Transverse colon (tissue), 4 donors: Measurements from ENCODE around the gene DNAAF5. TPM values are rescaled to one million over a fixed set of nuclear protein-coding genes. Genes with fewer than 3 reads are reported as not detected.

ENCODE experiments used
- DNase-seq: peaks from one replicate; pipeline ENCODE4 v3.0.0-alpha.2; 2019
- H3K27ac ChIP-seq, 4 donors: fragments of 200-600 bp; sonication (generic); 2 replicates each; pipeline ENCODE4 v1.5.1; 2016 to 2018; ENCODE audit warnings: inconsistent platforms in 4 of 4
- H3K27me3 ChIP-seq: fragments of 200-600 bp; sonication (generic); 2 replicates; pipeline ENCODE4 v1.5.1; 2017; ENCODE audit warnings: inconsistent platforms
- H3K36me3 ChIP-seq, 4 donors: fragments of 200-600 bp; sonication (generic); 2 replicates each; pipeline ENCODE4 v1.5.1; 2017 to 2019; ENCODE audit warnings: inconsistent platforms in 4 of 4
- H3K4me1 ChIP-seq, 4 donors: fragments of 200-600 bp; sonication (generic); 2 replicates each; pipeline ENCODE4 v1.5.1; 2017 to 2020; ENCODE audit warnings: inconsistent platforms in 4 of 4
- H3K4me3 ChIP-seq, 4 donors: fragments of 200-600 bp; sonication (generic); 1 replicate in 1 of 4; 2 replicates in 3 of 4; pipeline versions ENCODE4 v1.5.1 to v1.6.1; 2017 to 2019; ENCODE audit warnings: inconsistent platforms in 4 of 4
- H3K9me3 ChIP-seq, 2 donors: fragments of 200-600 bp; sonication (generic); 2 replicates each; pipeline ENCODE4 v1.5.1; 2017 to 2019; ENCODE audit warnings: inconsistent platforms in 2 of 2
- CTCF ChIP-seq, 5 experiments: fragments of 200-600 bp in 3 of 5; fragments of 450-650 bp in 2 of 5; sonication (generic) in 3 of 5; IDR thresholded peaks; 1 replicate in 2 of 5; 2 replicates in 3 of 5; pipeline ENCODE4 v1.5.1; 2016 to 2017; ENCODE audit warnings: antibody characterized with exemption in 5 of 5, inconsistent platforms in 3 of 5, mild to moderate bottlenecking in 2 of 5, moderate library complexity in 1 of 5
- EP300 ChIP-seq: sonication (generic); formaldehyde crosslinking; IDR thresholded peaks from one replicate; pipeline ENCODE4 v1.6.1; 2017; ENCODE audit warnings: antibody characterized with exemption, low read depth
- POLR2A ChIP-seq: fragments of 450-650 bp; IDR thresholded peaks from one replicate; pipeline ENCODE4 v1.6.1; 2016; ENCODE audit warnings: antibody characterized with exemption, mild to moderate bottlenecking, moderate library complexity
- POLR2AphosphoS5 ChIP-seq, 3 donors: sonication (generic); formaldehyde crosslinking; IDR thresholded peaks; one replicate each; pipeline ENCODE4 v1.6.1; 2016; ENCODE audit warnings: antibody characterized with exemption in 3 of 3
- WGBS, 2 donors: methylation state at CpG; one replicate each; pipeline ENCODE4 v1.1.5; 2018; ENCODE audit warnings: low coverage in 1 of 2; 5-methylcytosine and 5-hydroxymethylcytosine counted together
- in situ Hi-C, 4 donors: fragments of 200-750 bp; cut with MboI; loops; one replicate each; pipeline versions ENCODE4 v1.15.0 to v1.15.1; 2017; ENCODE audit warnings: low sequenced_read_pairs in 3 of 4, low pct_ligation_motif_present in 1 of 4, low pct_unique_long_range_greater_than_20kb in 1 of 4
- intact Hi-C: fragments of 100-400 bp; cut with DNase I; formaldehyde crosslinking; loops from one replicate; pipeline ENCODE4 v1.15.1; 2023; ENCODE audit warnings: low total_unique reads
- total RNA-seq, 4 donors: library from RNA; depleted of rRNA; stranded (reverse); fragments of >200 nt; gene quantifications; one replicate each; pipeline ENCODE4 v1.1.0, GENCODE V29; 2016

The DNAAF5 gene
- total RNA-seq, 4 donors from 2014 or later, result 20.5 to 97.3 (median 34.6) TPM

GRCh38 chr7:772392-772791 is 45.9 kb downstream of the DNAAF5 start:
- 94% methylated on average over 12 of the region's 13 CpGs; no CpG with 5 or more reads in 1 of the 2 donors for WGBS, 2 donors
- Histone ChIP-seq H3K27me3 (no peaks in the 10 kb centered on the region), H3K4me1 (peaks cover 15 to 22% (median 18%) of the 10 kb centered on the region in 4 donors), H3K9me3 (no peaks in the 10 kb centered on the region), H3K36me3 (peaks cover 0 to 10% (median 0%) of the 10 kb centered on the region in 4 donors), H3K27ac (peak overlapping the region in 2 of 4 donors; percentile 73 to 89), H3K4me3 (no peak overlapping the region)
- in situ Hi-C loops (loop anchor here in 1 of 4 donors (10.0 kb wide), 1 partner anchor 448 kb away; no protein-coding TSS in a partner anchor), intact Hi-C loops (loop anchor here (2.0 to 10.0 kb wide), 2 partner anchors 258 to 452 kb away; partner anchors contain the start of gene PDGFA)
- no peak for TF ChIP-seq CTCF (IDR thresholded peaks at IDR 0.05)
- TF ChIP-seq POLR2AphosphoS5 (IDR thresholded peaks at IDR 0.05), result no peak
- TF ChIP-seq EP300, result no peak
- no peak for TF ChIP-seq POLR2A
- no peak for DNase-seq

- intact Hi-C loops, result loop anchor here (2.0 to 10.0 kb wide), 2 partner anchors 258 to 452 kb away; partner anchors contain the start of gene PDGFA
- DNase-seq, result no peak
- Histone ChIP-seq H3K36me3 (peaks cover 0 to 10% (median 0%) of the 10 kb centered on the region in 4 donors), H3K4me3 (no peak overlapping the region), H3K27me3 (no peaks in the 10 kb centered on the region), H3K4me1 (peaks cover 15 to 22% (median 18%) of the 10 kb centered on the region in 4 donors), H3K27ac (peak overlapping the region in 1 of 4 donors; percentile 89), H3K9me3 (no peaks in the 10 kb centered on the region)
- TF ChIP-seq POLR2AphosphoS5 (IDR thresholded peaks at IDR 0.05) (no peak), CTCF (IDR thresholded peaks at IDR 0.05) (no peak), POLR2A (no peak), EP300 (no peak)
- in situ Hi-C loops, result loop anchor here in 1 of 4 donors (10.0 kb wide), 1 partner anchor 448 kb away; no protein-coding TSS in a partner anchor
- WGBS, 2 donors, result 94 to 95% methylated on average over 9 to 32 of the region's 32 CpGs
Observed at GRCh38 chr7:772861-773621, 46.5 kb downstream of the DNAAF5 start.

DNA sequence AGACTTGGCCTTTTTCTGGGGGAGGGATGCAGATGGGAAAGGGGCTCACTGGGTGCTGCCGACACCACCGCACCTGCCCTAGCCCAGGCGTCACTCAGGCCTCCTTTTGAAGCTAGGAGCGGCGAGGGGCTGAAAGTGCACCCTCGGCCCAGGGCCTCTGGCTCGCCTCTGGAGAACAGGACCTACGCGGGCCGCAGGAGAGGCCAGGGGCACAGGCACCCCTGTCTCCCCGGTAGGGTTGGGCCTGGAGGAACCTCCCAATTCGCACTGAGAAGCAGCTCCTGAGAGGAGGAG is 47.1 kb downstream of the DNAAF5 start:
- TF ChIP-seq CTCF (IDR thresholded peaks at IDR 0.05) (no peak), EP300 (no peak), POLR2A (no peak), POLR2AphosphoS5 (IDR thresholded peaks at IDR 0.05) (no peak)
- Histone ChIP-seq H3K36me3 (peaks cover 0 to 10% (median 0%) of the 10 kb centered on the region in 4 donors), H3K27ac (no peak overlapping the region), H3K27me3 (no peaks in the 10 kb centered on the region), H3K9me3 (no peaks in the 10 kb centered on the region), H3K4me1 (peaks cover 15 to 22% (median 18%) of the 10 kb centered on the region in 4 donors), H3K4me3 (no peak overlapping the region)
- no peak for DNase-seq
- WGBS, 2 donors, result 96% methylated on average over 12 of the region's 12 CpGs; no CpG with 5 or more reads in 1 of the 2 donors
- intact Hi-C loops, result loop anchor here (2.0 to 10.0 kb wide), 2 partner anchors 259 to 453 kb away; partner anchors contain the start of gene PDGFA
- in situ Hi-C loops, result loop anchor here in 1 of 4 donors (10.0 kb wide), 1 partner anchor 449 kb away; no protein-coding TSS in a partner anchor
